Measurements from ENCODE around the gene MYRFL. TPM values are rescaled to one million over a fixed set of nuclear protein-coding genes. Genes with fewer than 3 reads are reported as not detected.

The MYRFL gene
- total RNA-seq, 1 donor from 2014 or later: not detected

- intact Hi-C loops (cut with DNase I): no loop called here
- TF ChIP-seq, protein P1, sequence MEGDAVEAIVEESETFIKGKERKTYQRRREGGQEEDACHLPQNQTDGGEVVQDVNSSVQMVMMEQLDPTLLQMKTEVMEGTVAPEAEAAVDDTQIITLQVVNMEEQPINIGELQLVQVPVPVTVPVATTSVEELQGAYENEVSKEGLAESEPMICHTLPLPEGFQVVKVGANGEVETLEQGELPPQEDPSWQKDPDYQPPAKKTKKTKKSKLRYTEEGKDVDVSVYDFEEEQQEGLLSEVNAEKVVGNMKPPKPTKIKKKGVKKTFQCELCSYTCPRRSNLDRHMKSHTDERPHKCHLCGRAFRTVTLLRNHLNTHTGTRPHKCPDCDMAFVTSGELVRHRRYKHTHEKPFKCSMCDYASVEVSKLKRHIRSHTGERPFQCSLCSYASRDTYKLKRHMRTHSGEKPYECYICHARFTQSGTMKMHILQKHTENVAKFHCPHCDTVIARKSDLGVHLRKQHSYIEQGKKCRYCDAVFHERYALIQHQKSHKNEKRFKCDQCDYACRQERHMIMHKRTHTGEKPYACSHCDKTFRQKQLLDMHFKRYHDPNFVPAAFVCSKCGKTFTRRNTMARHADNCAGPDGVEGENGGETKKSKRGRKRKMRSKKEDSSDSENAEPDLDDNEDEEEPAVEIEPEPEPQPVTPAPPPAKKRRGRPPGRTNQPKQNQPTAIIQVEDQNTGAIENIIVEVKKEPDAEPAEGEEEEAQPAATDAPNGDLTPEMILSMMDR (IDR thresholded peaks at IDR 0.05): peak; percentile 93
- Histone ChIP-seq H3K36me3 (no peaks in the 10 kb centered on the region), H3K4me1 (peaks cover 8% of the 10 kb centered on the region), H3K27me3 (ENCODE audit: low read depth) (no peaks in the 10 kb centered on the region), H3K9me3 (no peaks in the 10 kb centered on the region), H3K4me3 (peak overlapping the region; percentile 9), H3K27ac (no peak overlapping the region)
- ATAC-seq (peak; percentile 94 to 96), DNase-seq (peak; percentile 68)
Measured at GRCh38 chr12:69879007-69879960, 54.3 kb downstream of the MYRFL start.

GRCh38 chr12:69880571-69880970 lies 55.5 kb downstream of the MYRFL start:
- DNase-seq: no peak
- Histone ChIP-seq H3K4me1 (peaks cover 8% of the 10 kb centered on the region), H3K27ac (no peak overlapping the region), H3K4me3 (no peak overlapping the region), H3K27me3 (ENCODE audit: low read depth) (no peaks in the 10 kb centered on the region), H3K36me3 (no peaks in the 10 kb centered on the region), H3K9me3 (no peaks in the 10 kb centered on the region)
- TF ChIP-seq, protein P1 (IDR thresholded peaks at IDR 0.05): no peak
- ATAC-seq: no peak
- intact Hi-C loops (cut with DNase I): loop anchor here (10.0 kb wide), 1 partner anchor 694 kb away; no protein-coding TSS in a partner anchor

DNA sequence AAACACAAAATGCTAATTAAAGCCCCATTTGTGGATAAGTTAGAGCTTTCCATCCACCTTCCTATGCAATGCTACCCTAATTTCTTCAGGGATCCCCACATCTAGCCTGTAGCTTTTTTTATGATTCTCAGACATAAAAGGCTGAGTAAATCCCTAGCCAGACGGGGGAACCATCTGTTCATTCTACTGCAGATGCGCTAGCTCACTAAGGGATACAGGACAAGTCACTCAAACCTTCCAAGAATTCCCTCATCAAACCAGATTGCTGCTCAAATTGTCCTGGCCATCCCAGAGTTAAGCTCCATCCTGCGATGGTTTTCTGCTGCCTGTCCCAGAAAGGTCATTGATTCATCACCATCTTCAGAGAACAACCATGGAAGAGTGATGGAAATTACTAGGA lies 56.7 kb downstream of the MYRFL start:
- intact Hi-C loops (cut with DNase I): loop anchor here (10.0 kb wide), 1 partner anchor 693 kb away; no protein-coding TSS in a partner anchor
- no peak overlapping the region for H3K4me3 ChIP-seq
- H3K4me1 ChIP-seq: peaks cover 8% of the 10 kb centered on the region
- no peaks in the 10 kb centered on the region for H3K27me3 ChIP-seq (ENCODE audit: low read depth)
- ATAC-seq (no peak), DNase-seq (no peak)
- H3K27ac ChIP-seq: no peak overlapping the region
- no peaks in the 10 kb centered on the region for H3K9me3 ChIP-seq
- TF ChIP-seq, protein P1 (IDR thresholded peaks at IDR 0.05): no peak
- no peaks in the 10 kb centered on the region for H3K36me3 ChIP-seq

- no peak overlapping the region for H3K4me3 ChIP-seq
- ATAC-seq: no peak
- no peak overlapping the region for H3K27ac ChIP-seq
- no peaks in the 10 kb centered on the region for H3K9me3 ChIP-seq
- H3K36me3 ChIP-seq: no peaks in the 10 kb centered on the region
- TF ChIP-seq, protein P1 (IDR thresholded peaks at IDR 0.05): no peak
- DNase-seq: no peak
- H3K27me3 ChIP-seq (ENCODE audit: low read depth): no peaks in the 10 kb centered on the region
- peaks cover under 1% of the 10 kb centered on the region for H3K4me1 ChIP-seq
- intact Hi-C loops (cut with DNase I): loop anchor here (10.0 kb wide), 1 partner anchor 690 kb away; no protein-coding TSS in a partner anchor
Measured at GRCh38 chr12:69884386-69884785, 59.4 kb downstream of the MYRFL start.

GRCh38 chr12:69885658-69886057 lies 60.6 kb downstream of the MYRFL start:
- Histone ChIP-seq H3K36me3 (no peaks in the 10 kb centered on the region), H3K27ac (no peak overlapping the region), H3K27me3 (ENCODE audit: low read depth) (no peaks in the 10 kb centered on the region), H3K9me3 (no peaks in the 10 kb centered on the region), H3K4me3 (no peak overlapping the region), H3K4me1 (no peaks in the 10 kb centered on the region)
- DNase-seq (no peak), ATAC-seq (no peak)
- TF ChIP-seq, protein P1 (IDR thresholded peaks at IDR 0.05): no peak
- intact Hi-C loops (cut with DNase I): loop anchor here (10.0 kb wide), 1 partner anchor 689 kb away; no protein-coding TSS in a partner anchor

Measured in lower lobe of right lung (tissue), 2 donors.